DMS79 (cell line): Measurements from ENCODE around the gene PRKX.
"Not testable (repeated sequence)": the region's sequence is repeated elsewhere in the genome, so short reads cannot be mapped to it uniquely, and the experiment has no call there.

ENCODE experiments used
- DNase-seq: peaks from one replicate; lab custom pipeline; 2025; lab: John Stamatoyannopoulos, UW

Gene PRKX

DNA sequence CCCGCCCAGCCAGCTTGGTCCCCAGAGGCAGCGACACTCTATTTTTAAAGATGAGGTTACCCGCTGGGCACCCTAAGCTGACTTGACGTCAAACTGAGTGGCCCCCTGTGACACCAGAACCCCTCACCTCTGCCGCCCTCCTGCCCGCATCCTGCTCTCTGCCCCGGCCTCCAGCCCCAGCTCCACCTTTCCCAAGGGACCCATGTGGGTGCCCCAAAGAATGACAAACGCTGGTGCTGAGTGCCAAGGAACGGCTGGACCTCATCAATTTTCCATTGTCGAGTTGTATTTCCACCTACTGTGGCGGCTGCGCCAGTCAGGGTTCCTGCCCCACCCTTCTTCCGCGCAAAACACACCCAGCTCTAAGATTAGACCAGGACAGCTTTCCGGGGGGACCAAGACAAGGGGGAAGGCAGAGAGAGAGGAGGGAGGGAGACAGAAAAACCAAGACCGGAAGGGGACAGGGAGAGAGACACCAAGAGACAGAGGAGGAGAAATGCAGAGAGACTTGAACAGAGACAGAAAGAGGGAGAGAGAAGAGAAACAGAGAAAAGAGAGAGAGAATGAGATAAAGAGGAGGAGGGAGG lies 2.0 kb downstream of the PRKX start:
- DNase-seq = no peak

- DNase-seq = not testable (repeated sequence)
These were observed 5.7 kb downstream of the PRKX start for GRCh38 chrX:3707673-3708274.

DNA sequence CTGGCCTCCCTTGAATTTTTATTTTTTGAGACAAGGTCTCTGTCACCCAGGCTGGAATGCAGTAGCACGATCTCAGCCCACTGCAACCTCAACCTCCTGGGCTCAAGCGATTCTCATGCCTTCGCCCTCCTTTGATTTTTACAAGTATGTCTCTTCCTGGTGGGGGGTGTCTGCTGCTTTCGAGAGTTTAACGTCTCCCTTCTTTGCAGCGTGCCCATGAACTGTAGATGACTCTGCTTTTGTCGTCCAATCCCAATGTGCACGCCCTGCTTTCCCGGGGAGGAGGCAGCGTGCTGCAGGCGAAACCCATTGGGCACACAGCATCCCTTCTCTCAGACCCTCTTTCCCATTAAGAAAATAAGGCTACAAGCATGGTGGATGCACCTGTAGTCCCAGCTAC lies 7.0 kb downstream of the PRKX start:
- no peak for DNase-seq

DNA sequence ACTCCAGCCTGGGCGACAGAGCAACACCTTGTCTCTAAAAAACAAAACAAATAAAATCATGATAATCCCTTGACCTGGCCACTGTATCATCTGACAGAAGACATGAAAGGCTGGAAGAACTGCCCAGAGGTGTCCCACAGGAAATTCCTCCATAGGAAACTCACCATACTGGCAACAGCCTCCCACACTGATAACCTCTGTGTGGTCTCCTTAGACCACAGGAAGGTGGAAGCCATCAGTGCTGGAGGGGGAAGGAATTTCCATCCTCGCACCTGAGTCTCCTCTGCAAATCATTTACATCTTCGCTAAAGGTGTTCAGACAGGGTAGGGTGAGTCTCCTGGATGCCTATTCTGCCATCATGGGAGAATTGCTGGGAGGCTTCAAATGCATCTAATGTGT lies 10.2 kb downstream of the PRKX start:
- DNase-seq = not testable (repeated sequence)

DNA sequence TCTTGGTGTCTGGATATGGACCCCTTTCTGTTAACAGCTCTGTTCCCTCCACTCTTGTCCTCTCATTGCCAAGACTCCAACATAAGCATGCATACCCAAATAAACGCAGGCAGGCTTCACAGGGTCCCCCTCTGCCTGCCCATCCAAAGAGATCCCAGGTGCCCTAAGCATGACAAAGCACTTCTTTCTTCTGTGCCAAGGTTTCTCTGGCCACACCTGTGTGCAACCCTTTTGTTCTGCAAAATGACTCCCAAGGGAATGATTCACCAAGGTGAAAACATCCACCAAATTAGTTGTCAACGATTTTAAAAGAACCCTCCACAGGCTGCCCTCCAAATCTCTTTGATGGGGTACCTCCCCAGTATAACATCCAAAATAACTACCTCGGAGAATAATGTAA lies 11.4 kb downstream of the PRKX start:
- not testable (repeated sequence) for DNase-seq

GRCh38 chrX:3701445-3701928 lies 12.0 kb downstream of the PRKX start:
- not testable (repeated sequence) for DNase-seq

- DNase-seq = no peak
These were observed 13.5 kb downstream of the PRKX start for GRCh38 chrX:3699821-3700381.

DNA sequence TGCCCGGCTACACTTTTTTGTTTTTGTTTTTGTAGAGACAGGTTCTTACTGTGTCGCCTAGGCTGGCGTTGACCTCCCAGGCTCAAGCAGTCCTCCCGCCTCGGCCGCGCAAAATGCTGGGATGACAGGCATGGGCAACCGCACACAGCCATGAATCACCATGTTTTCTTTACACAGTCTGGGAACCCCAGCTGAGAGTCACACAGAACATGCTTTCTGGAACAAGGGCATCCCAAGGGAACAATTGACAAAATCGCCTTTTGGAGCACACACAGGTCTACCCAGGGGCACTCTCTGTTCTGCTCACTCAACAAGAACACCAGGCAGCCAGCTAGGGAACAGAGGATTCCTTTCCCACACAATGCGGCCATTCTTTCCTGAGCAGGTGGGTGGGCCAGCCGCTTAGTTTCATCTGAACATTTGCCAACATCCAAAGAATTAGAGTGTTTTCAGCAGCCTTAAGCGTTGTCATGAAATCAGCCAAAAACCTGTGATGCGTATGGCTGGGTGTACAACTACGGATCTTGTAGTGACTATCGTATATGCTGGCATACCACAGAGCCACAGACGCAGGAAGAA lies 15.7 kb downstream of the PRKX start:
- peak; percentile 12 for DNase-seq

GRCh38 chrX:3697220-3697684 lies 16.2 kb downstream of the PRKX start:
- no peak for DNase-seq

DNA sequence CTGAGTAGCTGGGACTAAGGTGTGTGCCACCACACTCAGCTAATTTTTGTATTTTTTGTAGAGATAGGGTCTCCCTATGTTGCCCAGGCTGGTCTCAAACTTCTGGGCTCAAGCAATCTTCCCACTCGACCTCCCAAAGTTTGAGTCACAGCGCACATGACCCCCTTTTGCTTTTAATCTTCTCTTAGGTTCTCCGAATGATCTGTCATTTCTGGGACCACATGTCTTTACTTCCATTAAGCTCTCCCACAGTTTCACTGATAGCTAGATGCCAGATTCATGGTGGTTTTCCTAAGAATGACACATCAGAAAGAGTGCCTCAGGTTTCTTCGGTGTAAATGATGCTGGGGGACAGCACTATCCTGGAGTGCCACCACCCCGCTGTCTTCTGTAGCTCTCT lies 17.9 kb downstream of the PRKX start:
- DNase-seq = no peak

- DNase-seq = no peak
These were observed 23.3 kb downstream of the PRKX start for GRCh38 chrX:3690140-3690539.

DNA sequence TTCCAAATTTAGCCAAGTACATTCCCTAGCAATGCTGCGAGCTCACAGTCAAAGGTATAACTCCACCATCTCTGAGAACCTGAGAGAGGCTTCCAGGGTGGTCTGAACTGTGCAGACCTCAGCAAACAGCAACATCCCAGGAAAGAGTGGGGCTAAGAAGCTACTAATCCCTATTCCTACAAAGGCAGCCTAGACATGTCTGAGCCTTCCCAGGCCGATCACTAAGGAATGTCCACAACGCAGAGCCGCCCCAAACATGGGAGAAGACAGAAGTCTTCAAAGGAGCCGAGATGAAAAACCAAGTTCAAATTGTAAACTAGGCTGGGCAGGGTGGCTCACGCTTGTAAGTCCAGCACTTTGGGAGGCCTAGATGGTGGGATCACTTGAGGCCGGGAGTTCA lies 30.2 kb downstream of the PRKX start:
- not testable (repeated sequence) for DNase-seq

GRCh38 chrX:3680459-3680858 lies 33.0 kb downstream of the PRKX start:
- DNase-seq = no peak

GRCh38 chrX:3679669-3680068 lies 33.8 kb downstream of the PRKX start:
- DNase-seq = no peak

DNA sequence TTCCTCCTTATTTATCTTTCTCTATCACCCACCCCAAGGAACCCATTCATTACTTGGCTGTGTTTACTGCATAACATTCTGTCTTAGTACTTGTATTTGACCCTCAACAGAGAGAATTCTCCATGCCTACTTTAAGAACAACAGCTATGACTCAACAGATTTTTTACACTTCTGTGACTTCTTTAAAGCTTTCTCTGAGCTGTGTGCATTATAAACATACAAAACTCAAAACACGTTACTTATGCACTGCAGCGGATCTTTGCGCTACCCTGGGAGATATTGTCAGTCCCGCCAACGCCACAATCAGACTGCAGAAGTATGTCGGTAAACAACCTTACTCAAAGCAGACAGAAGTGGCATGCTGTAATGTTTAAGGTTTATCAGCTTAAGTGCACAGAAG lies 35.1 kb downstream of the PRKX start:
- DNase-seq = no peak

DNA sequence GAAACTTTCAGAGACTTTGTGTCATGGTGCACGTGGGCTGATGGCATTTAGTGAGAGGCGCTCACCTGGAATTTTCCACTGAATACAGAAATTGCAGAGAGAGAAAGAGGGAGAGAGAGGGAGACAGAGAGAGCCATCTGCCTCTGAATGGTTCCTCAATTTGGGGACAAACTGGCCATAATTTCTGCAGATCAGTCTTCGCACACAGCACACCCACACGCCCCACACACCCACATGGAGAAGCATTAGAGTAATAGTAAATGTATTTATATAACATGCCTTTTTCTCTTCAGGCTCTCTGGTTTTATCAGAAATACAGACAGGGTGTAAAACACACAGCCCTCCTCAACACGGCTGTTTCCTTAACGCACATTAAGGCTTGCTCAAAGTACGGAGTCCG lies 38.6 kb downstream of the PRKX start:
- no peak for DNase-seq

- DNase-seq = no peak
These were observed 43.5 kb downstream of the PRKX start for GRCh38 chrX:3669841-3670475.

- no peak for DNase-seq
These were observed 46.5 kb downstream of the PRKX start for GRCh38 chrX:3666975-3667374.

DNA sequence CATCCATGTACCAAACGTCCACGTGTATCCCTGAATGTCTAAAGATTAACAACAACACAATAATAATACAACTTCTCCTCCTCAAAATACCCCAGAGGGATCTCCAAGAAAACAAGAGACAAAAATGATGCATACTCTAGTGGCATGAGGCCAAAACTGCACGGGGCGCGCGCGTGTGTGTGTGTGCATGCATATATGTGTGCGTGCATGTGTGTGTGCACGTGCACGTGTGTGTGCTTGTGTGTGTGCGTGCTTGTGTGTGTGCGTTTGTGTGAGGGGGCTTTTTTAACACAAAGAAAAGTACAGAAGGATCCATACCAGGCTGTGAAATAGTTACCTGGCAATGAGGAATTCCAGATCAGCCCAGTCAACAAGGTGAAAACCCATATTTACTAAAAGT lies 48.5 kb downstream of the PRKX start:
- DNase-seq = no peak

DNA sequence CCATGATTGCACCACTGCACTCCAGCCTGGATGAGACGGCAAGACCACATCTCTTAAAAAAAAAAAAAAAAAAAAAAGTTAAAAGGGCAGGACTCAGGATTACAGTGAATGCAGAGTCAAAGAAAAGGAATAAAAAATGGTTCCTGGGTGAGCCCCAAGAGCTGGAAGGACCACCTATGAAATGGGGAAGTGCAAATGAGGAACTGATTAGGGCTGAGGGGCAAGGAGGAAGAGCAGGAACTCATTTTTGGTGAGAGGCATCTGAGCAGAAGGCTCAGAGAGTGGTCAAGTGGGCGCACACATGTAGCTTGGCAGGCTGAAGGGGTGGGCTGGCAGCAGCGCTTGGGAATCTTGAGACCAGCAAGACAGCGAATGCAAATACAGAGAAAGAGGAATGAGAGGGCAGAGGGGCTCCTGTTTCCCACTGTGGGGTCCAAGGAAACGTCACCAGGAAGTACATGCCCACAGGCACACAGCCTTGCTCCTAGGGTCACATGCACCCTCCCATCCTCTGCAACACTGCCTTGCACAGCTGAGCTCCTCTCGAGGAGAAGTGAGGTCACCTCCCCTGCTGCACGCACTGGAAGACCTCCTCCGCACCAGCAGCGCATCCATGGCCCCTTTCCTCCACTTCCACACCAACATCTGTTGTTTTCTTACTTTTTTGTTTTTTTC lies 49.7 kb downstream of the PRKX start:
- DNase-seq = not testable (repeated sequence)

GRCh38 chrX:3659761-3660160 lies 53.7 kb downstream of the PRKX start:
- no peak for DNase-seq

- DNase-seq = no peak
These were observed 58.3 kb downstream of the PRKX start for GRCh38 chrX:3655181-3655580.
